ENCODE results near the gene TEX51.

DNA sequence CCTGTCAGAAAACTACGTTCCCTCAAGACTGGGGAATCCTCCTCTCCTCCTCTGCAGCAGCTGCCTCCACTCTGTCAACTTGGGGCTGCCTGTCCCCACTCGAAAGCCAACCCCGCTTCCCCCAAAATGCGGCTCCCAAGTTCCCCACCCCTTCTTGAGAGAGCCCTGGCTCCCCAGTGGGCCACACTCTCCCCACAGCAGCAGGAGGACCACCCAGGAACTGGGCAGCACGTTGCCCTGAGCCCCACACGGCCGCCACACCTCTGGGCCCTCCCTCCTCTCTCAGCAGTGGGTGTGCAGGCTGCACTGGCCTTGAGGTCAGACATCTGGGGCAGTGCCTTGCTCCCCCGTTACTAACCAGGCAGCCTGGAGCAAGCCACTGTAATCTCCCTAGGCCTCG lies 9.6 kb upstream of the TEX51 start:
- TF ChIP-seq CTCF (IDR thresholded peaks at IDR 0.05; ENCODE audit: low read depth, low read length) (no peak), EZH2phosphoT487 (IDR thresholded peaks at IDR 0.05; ENCODE audit: low read depth) (no peak)

Measured in OCI-LY3 (cell line).